T-helper 9 cell (primary cell): ENCODE data around the gene FBL.
A peak's percentile ranks its signal among the peaks of the same experiment; 100 is the strongest.
"Not testable (repeated sequence)": the region's sequence is repeated elsewhere in the genome, so short reads cannot be mapped to it uniquely, and the experiment has no call there.

ENCODE experiments used
- DNase-seq: peaks from one replicate; pipeline ENCODE4 v3.0.0-alpha.2; 2020
- total RNA-seq, 2 donors: gene quantifications; one replicate each; lab custom pipeline; 2026; lab: John Stamatoyannopoulos, UW

Gene FBL
- 72.2 to 93.5 reads per million in 2 donors for total RNA-seq

- DNase-seq = peak; percentile 99
These were observed at the start of gene FBL for GRCh38 chr19:39845933-39846677. Gene FBL, minus strand, starts transcription at chr19:39846379. Its CDS starts 79 bp downstream, at chr19:39846300.

GRCh38 chr19:39895096-39895495, 48.9 kb upstream of the FBL start:
- not testable (repeated sequence) for DNase-seq

- DNase-seq = not testable (repeated sequence)
These were observed 48.0 kb upstream of the FBL start for GRCh38 chr19:39894236-39894606.

- DNase-seq = not testable (repeated sequence)
These were observed 47.4 kb upstream of the FBL start for GRCh38 chr19:39893366-39894235.

GRCh38 chr19:39892506-39892902, 46.3 kb upstream of the FBL start:
- not testable (repeated sequence) for DNase-seq

- not testable (repeated sequence) for DNase-seq
These were observed 45.7 kb upstream of the FBL start for GRCh38 chr19:39891660-39892505.

GRCh38 chr19:39890755-39891551, 44.8 kb upstream of the FBL start:
- DNase-seq = no peak

GRCh38 chr19:39889872-39890754, 43.9 kb upstream of the FBL start:
- DNase-seq = not testable (repeated sequence)

- not testable (repeated sequence) for DNase-seq
These were observed 41.3 kb upstream of the FBL start for GRCh38 chr19:39887456-39887951.

- DNase-seq = not testable (repeated sequence)
These were observed 39.8 kb upstream of the FBL start for GRCh38 chr19:39885821-39886554.

- DNase-seq = not testable (repeated sequence)
These were observed 38.5 kb upstream of the FBL start for GRCh38 chr19:39884721-39885120.

- not testable (repeated sequence) for DNase-seq
These were observed 36.5 kb upstream of the FBL start for GRCh38 chr19:39882645-39883044.

- DNase-seq = not testable (repeated sequence)
These were observed 35.4 kb upstream of the FBL start for GRCh38 chr19:39881495-39882110.

- DNase-seq = not testable (repeated sequence)
These were observed 34.1 kb upstream of the FBL start for GRCh38 chr19:39880241-39880640.

GRCh38 chr19:39879796-39880195, 33.6 kb upstream of the FBL start:
- DNase-seq = not testable (repeated sequence)

GRCh38 chr19:39878866-39879265, 32.7 kb upstream of the FBL start:
- DNase-seq = not testable (repeated sequence)

- no peak for DNase-seq
These were observed 32.2 kb upstream of the FBL start for GRCh38 chr19:39878398-39878797.

- not testable (repeated sequence) for DNase-seq
These were observed 31.8 kb upstream of the FBL start for GRCh38 chr19:39877982-39878381.

- not testable (repeated sequence) for DNase-seq
These were observed 31.3 kb upstream of the FBL start for GRCh38 chr19:39877488-39877887.
